NCI-H2081 (cell line): ENCODE data around the gene MLH3.

Experiments used
- DNase-seq, 2 experiments: peaks; one replicate each; lab custom pipeline; 2025; lab: John Stamatoyannopoulos, UW

Gene MLH3

DNA sequence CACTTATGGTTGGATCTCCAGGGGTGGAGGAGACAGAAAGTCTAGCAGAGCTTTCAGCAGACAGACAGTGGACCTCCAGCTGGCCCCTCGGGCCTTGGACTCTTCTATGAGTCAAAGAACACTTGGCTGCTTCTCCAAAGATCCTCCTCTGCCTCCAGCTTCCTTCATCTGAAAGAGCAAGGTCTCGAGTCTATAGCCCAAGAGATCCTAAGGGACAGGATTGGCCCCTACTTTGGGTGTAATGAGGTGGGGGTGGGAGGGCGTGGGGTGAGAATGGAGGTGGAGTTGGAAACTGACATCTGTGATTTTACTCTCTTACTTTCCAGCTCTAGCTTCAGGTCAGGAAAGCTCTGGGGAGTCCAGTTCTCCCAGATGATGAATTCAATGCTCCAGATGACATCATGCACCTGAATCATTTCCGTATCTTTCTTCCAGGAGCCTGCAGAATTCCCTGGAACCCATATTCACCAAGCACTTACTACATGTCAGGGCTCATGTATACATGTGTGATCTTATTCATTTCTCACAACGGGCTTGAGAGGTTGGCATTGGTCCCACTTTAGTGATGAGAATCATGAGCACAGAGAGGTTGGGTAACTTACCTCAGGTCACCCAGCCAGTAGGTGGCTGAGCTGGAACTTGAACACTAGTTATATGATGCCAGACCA, 85.6 kb downstream of the MLH3 start:
- DNase-seq, result no peak

DNA sequence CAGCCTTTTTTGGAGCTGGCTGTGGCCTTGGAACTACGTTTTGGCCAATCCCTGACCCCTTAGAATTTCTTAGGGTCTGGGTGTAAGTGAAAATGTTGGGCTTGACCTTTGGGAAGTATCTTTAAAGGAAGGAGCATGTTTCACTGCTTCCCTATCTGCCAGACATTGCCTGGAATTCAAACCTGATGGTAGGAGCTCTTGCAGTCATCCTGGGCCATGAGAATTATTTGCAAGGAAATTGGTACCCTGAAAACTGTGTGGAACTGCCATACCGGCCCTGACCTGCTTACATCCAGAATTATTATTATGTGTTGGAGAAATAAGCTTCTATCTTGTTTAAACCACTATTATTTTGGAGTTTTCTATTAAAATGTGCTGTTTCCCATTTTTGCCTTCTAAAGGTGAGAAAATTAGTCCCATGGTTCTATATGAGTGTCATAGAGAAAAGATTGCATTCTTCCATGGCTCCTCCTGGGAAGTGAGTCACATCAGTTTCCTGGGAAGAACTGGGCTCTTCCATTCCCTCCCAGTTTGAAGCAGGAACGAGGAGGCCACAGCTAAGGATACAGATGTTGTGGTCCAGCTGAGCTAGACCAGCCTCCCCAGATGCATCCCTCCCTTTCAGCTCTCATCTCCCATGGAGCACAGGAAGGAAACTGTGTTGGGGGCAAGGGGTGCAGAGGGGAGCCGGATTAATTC, 86.3 kb downstream of the MLH3 start:
- no peak for DNase-seq
